Hepatic stellate cell (primary cell): ENCODE data around the gene NAA30.

Source experiments
- DNase-seq: peaks from one replicate; pipeline ENCODE4 v3.0.0; 2011; ENCODE audit warnings: low spot score

NAA30 gene

GRCh38 chr14:57392830-57393229, 2.4 kb downstream of the NAA30 start:
- DNase-seq = no peak

- DNase-seq = no peak
These were observed 10.4 kb downstream of the NAA30 start for GRCh38 chr14:57400556-57401494.

- DNase-seq = no peak
These were observed 11.1 kb downstream of the NAA30 start for GRCh38 chr14:57401501-57401900.

DNA sequence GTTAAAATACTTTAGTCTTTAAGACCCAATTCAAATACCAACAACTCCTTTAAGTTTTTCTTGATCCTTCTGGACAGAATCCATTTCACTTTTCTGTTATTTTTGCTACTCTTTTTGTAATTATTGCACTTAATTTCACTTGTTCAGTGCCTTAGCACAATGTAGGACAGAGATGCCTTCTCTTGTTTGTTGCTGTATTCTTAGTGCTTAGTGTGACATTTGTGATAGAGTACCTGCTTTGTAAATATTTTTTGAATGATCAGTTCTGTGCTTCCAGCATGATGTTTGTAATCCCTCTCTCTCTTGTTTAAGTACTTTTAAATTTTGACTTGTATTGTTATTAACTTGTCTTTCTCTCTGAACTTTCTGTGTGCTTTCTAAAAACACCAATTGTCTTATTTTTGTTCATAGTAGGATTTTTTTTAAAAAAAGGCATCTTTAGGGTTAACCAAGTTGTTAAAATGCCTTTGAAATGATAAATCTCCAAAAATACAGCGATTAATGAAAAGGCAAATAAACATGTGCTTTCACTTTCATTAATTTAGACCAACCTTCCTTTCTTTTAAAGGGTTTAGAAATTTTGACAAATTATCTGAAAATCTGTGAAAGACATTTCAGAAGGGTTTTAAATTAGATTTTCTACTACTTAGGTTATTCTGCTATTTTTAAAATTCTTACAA, 11.9 kb downstream of the NAA30 start:
- DNase-seq = no peak

DNA sequence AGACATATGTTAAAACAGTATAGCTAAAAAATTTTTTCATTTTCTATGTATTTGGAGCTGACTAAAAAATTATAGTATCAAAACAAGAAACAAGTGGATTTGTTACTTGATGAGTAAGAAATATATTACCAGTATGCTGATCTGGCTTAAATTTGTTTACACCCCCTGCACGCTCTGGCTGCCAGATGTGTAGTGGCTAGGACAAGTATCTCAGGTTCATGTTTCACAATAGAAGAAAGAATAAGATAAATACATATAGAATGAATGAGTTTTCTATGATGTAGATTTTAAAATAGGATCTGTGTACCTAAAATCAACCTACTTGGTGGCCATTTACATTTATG, 13.1 kb downstream of the NAA30 start:
- DNase-seq = no peak

GRCh38 chr14:57405562-57405961, 15.2 kb downstream of the NAA30 start:
- DNase-seq = no peak

DNA sequence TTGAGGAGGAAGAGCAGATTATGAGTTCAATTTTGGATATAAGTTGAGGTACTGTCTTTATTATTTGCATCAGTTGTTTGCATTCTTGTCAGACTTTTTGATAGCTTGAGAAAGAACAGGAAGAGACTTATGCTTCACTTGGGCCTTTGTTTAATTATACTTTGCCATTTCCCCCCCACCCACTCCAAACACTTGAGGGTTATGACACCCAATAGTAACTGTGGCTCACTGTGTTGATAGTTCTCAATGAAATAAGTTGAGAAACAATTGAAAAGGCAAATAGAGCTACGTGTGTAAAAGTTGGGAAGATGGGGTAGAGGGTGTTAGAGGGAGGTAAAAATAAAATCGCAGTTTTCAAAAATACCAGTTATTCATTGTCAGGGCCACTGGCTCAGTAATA, 17.7 kb downstream of the NAA30 start:
- no peak for DNase-seq

DNA sequence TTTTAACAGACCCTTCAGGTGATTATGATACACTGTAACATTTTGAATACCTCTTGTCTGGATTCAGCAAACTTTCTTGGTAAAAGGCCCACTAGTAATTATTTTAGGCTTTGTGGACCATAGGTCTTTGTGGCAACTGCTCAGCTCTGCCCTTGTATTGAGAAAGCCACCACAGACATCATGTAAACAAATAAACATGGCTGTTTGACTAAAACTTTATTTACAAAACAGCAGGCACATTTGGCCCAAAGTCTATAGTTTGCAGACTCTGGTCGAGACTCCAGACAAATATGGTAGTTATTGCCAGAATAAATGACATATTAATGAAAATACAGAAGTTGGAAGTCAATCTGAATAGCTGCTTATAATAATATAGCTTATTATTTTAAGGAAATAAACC, 18.2 kb downstream of the NAA30 start:
- no peak for DNase-seq

- no peak for DNase-seq
These were observed 22.0 kb downstream of the NAA30 start for GRCh38 chr14:57412341-57412740.

- no peak for DNase-seq
These were observed 23.5 kb downstream of the NAA30 start for GRCh38 chr14:57413849-57414248.

GRCh38 chr14:57417228-57417627, 26.8 kb downstream of the NAA30 start:
- no peak for DNase-seq

- no peak for DNase-seq
These were observed 28.6 kb downstream of the NAA30 start for GRCh38 chr14:57418999-57419398.

GRCh38 chr14:57420033-57420432, 29.6 kb downstream of the NAA30 start:
- DNase-seq = no peak

- DNase-seq = no peak
These were observed 30.6 kb downstream of the NAA30 start for GRCh38 chr14:57420986-57421385.

- DNase-seq = no peak
These were observed 45.5 kb downstream of the NAA30 start for GRCh38 chr14:57435923-57436322.

GRCh38 chr14:57461777-57462320, 71.5 kb downstream of the NAA30 start:
- DNase-seq = no peak

DNA sequence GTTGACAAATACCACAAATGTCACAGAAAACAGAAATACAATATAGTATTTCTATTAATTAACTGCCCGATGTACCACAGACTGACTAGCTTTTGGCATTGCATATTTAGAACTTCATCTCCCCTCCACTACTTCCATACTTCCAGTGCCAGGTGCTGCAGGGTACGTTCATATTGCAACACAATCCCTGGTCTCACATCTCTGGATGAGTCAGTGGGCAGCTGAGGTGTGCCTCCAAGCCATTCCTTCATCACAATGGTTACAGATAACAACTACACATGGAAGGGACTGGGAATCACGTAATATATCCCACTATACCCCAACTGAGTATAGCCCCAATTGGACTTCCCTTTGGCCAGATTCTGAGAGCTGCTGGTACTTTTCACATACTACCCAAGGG, 72.2 kb downstream of the NAA30 start:
- DNase-seq = no peak

GRCh38 chr14:57464008-57464730, 73.8 kb downstream of the NAA30 start:
- no peak for DNase-seq
